A549 (cell line): ENCODE results near the gene PEDS1. TPM values are rescaled to one million over a fixed set of nuclear protein-coding genes. Genes with fewer than 3 reads are reported as not detected.

ENCODE experiments used
- ATAC-seq, 2 experiments: fragments of 200-7000 bp in 1 of 2; fragments of >200 bp in 1 of 2; cut with Nextera tagmentation in 1 of 2; cut with Tn5 transposase in 1 of 2; 3 replicates each; pipeline versions ENCODE4 v1.8.0 to v1.9.1; 2018 to 2020; ENCODE audit warnings: mild to moderate bottlenecking in 1 of 2, moderate library complexity in 1 of 2
- CTCF ChIA-PET: fragments of 300-600 bp; sonication (Branson Sonifier 250); formaldehyde crosslinking; extraction: SDS; loops from one replicate; lab custom pipeline; 2021; ENCODE audit warnings: antibody characterized with exemption, inconsistent platforms; lab: Yijun Ruan, JAX
- POLR2A ChIA-PET: fragments of 350-600 bp; formaldehyde crosslinking; extraction: SDS; loops from one replicate; lab custom pipeline; 2021; ENCODE audit warnings: antibody characterized with exemption, inconsistent platforms; lab: Yijun Ruan, JAX
- DNase-seq, 2 experiments: peaks; one replicate each; pipeline versions ENCODE4 v3.0.0 to v3.0.0-alpha.2; 2011 to 2016; ENCODE audit warnings: low read depth in 1 of 2, low spot score in 1 of 2
- FAIRE-seq: peaks from 2 replicates; lab custom pipeline; 2011; peaks lifted over from hg19 to GRCh38; lab: Jason Lieb, UNC
- H3K27ac ChIP-seq, 2 experiments: fragments of >200 bp; sonication (Bioruptor Twin); formaldehyde crosslinking; 3 replicates each; pipeline ENCODE4 v1.5.1; 2016 to 2017
- H3K4me1 ChIP-seq: fragments of >200 bp; sonication (Bioruptor Twin); formaldehyde crosslinking; 3 replicates; pipeline ENCODE4 v1.6.1; 2016
- H3K4me2 ChIP-seq: fragments of >200 bp; sonication (Bioruptor Twin); formaldehyde crosslinking; 3 replicates; pipeline ENCODE4 v1.6.1; 2016
- H3K4me3 ChIP-seq: fragments of >200 bp; sonication (Bioruptor Twin); formaldehyde crosslinking; 3 replicates; pipeline ENCODE4 v1.5.1; 2016
- H3K9me3 ChIP-seq: fragments of >200 bp; sonication (Bioruptor Twin); formaldehyde crosslinking; 3 replicates; pipeline ENCODE4 v1.6.1; 2016
- EHMT2 ChIP-seq: fragments of 200-600 bp; sonication (generic); IDR thresholded peaks from 2 replicates; pipeline ENCODE4 v1.6.1; 2016; ENCODE audit warnings: antibody characterized with exemption, low read depth, mild to moderate bottlenecking, moderate library complexity
- EP300 ChIP-seq, 2 experiments: fragments of >200 bp; sonication (Bioruptor Twin); formaldehyde crosslinking; IDR thresholded peaks; 2 replicates in 1 of 2; 3 replicates in 1 of 2; pipeline ENCODE4 v1.6.1; 2016 to 2017
- ESRRA ChIP-seq: fragments of 150-350 bp; IDR thresholded peaks from 2 replicates; pipeline ENCODE4 v1.6.1; 2014; ENCODE audit warnings: mild to moderate bottlenecking, low read length, borderline replicate concordance
- HDAC2 ChIP-seq: fragments of 200-600 bp; sonication (generic); IDR thresholded peaks from 2 replicates; pipeline ENCODE4 v1.6.1; 2016
- HOXA7 ChIP-seq: fragments of 250-450 bp; sonication (Bioruptor Pico); IDR thresholded peaks from 2 replicates; pipeline ENCODE4 v1.5.0; 2020; ENCODE audit warnings: mild to moderate bottlenecking, moderate library complexity
- HOXB13 ChIP-seq: fragments of 250-450 bp; sonication (Bioruptor Pico); IDR thresholded peaks from 2 replicates; pipeline ENCODE4 v1.5.0; 2020; ENCODE audit warnings: low read depth, mild to moderate bottlenecking, moderate library complexity
- JUNB ChIP-seq: fragments of >200 bp; sonication (Bioruptor Twin); formaldehyde crosslinking; IDR thresholded peaks from 2 replicates; pipeline ENCODE4 v1.6.1; 2016
- NR3C1 ChIP-seq: fragments of >200 bp; sonication (Bioruptor Twin); formaldehyde crosslinking; IDR thresholded peaks from 3 replicates; pipeline ENCODE4 v1.6.1; 2017
- POLR2AphosphoS2 ChIP-seq: conservative IDR thresholded peaks from 2 replicates; pipeline ENCODE4 v1.6.1; 2012; ENCODE audit warnings: low read length, improper control_type of control experiment, inconsistent platforms
- RARB ChIP-seq: fragments of 250-450 bp; sonication (Bioruptor Pico); IDR thresholded peaks from 2 replicates; pipeline ENCODE4 v1.8.0; 2021; ENCODE audit warnings: mild to moderate bottlenecking, moderate library complexity
- RCOR1 ChIP-seq: fragments of 150-350 bp; IDR thresholded peaks from 2 replicates; pipeline ENCODE4 v1.6.1; 2014; ENCODE audit warnings: antibody characterized with exemption, low read length, low read depth
- SREBF2 ChIP-seq: fragments of 450-650 bp; IDR thresholded peaks from 2 replicates; pipeline ENCODE4 v1.6.1; 2014; ENCODE audit warnings: mild to moderate bottlenecking, moderate library complexity
- ZFP36 ChIP-seq: fragments of 450-650 bp; IDR thresholded peaks from 2 replicates; pipeline ENCODE4 v1.6.1; 2014; ENCODE audit warnings: borderline replicate concordance; ENCODE audit not compliant: partially characterized antibody
- ZNF302 ChIP-seq: fragments of 250-450 bp; sonication (Bioruptor Pico); IDR thresholded peaks from 2 replicates; pipeline ENCODE4 v1.9.0; 2021; ENCODE audit warnings: inconsistent platforms, mild to moderate bottlenecking, moderate library complexity
- whole genome bisulfite sequencing: methylation state at CpG from one replicate; pipeline ENCODE4 v1.1.6; 2017; ENCODE audit errors: missing lambda C conversion rate; 5-methylcytosine and 5-hydroxymethylcytosine counted together
- polyA plus RNA-seq, 4 experiments: library from polyadenylated mRNA; depleted of rRNA in 3 of 4; stranded (reverse); fragments of >200 nt; fragmentation: RNase III in 1 of 4; extraction: RNeasy Plus Mini Kit Qiagen cat#74134 plus additional on column Dnase treatment in 1 of 4; gene quantifications; 2 replicates in 3 of 4; 3 replicates in 1 of 4; pipeline ENCODE4 v1.2.3, GENCODE V29; 2011 to 2017
- TF ChIP-seq, protein P1 (sequence below): fragments of 200-600 bp; sonication (generic); IDR thresholded peaks from 2 replicates; pipeline ENCODE4 v1.6.1; 2016; ENCODE audit warnings: antibody characterized with exemption, mild to moderate bottlenecking, moderate library complexity
- TF ChIP-seq, protein P2 (sequence below): fragments of 150-350 bp; IDR thresholded peaks from 2 replicates; pipeline ENCODE4 v1.6.1; 2014; ENCODE audit warnings: low read depth, mild to moderate bottlenecking, low read length
- TF ChIP-seq, protein P3 (sequence below): fragments of 450-650 bp; IDR thresholded peaks from 2 replicates; pipeline ENCODE4 v1.6.1; 2014; ENCODE audit warnings: antibody characterized with exemption
- TF ChIP-seq, protein P4 (sequence below): IDR thresholded peaks from 2 replicates; pipeline ENCODE4 v1.6.1; 2012
- TF ChIP-seq, protein P5 (sequence below): fragments of 250-450 bp; sonication (Bioruptor Pico); IDR thresholded peaks from 2 replicates; pipeline ENCODE4 v1.5.0; 2020; ENCODE audit warnings: low read depth, mild to moderate bottlenecking, moderate library complexity
- TF ChIP-seq, protein P6 (sequence below): IDR thresholded peaks from 2 replicates; pipeline ENCODE4 v1.6.1; 2012; ENCODE audit warnings: low read depth, borderline replicate concordance

The PEDS1 gene
- polyA plus RNA-seq, 2 of the 4 experiments (the other 2 are of a cell fraction) = 24.5 to 25.8 TPM

DNA sequence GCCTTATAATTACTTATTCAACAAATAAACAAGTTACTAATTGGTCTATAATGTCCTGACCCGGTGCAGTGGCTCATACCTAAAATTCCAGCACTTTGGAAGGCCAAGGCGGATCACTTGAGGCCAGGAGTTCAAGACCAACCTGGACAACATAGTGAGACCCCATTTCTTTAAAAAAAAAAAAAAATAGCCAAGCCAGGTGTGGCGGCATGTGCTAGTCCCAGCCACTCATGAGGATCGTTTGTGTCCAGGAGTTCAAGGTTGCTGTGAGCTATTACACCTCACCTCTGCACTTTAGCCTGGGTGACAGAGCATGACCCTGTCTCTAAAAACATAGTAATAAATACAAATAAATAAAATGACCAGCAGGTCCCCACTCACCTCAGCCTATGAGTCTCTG is 30.8 kb downstream of the PEDS1 start:
- ChIA-PET POLR2A (interaction anchor here (0.9 to 1.2 kb wide), 3 partner anchors 31 to 49 kb away, joined by 3 to 7 read pairs (median 3); no protein-coding TSS in a partner anchor), CTCF (interaction anchor here (1.8 to 31.2 kb wide), 9 partner anchors 11 to 458 kb away, joined by 5 to 1085 read pairs (median 46); partner anchors contain the start of genes CEBPB and PEDS1)
- FAIRE-seq (no peak), ATAC-seq (no peak), DNase-seq (no peak)
- no peak overlapping the region for H3K27ac ChIP-seq
- no peak overlapping the region for H3K4me3 ChIP-seq
- 91% methylated on average over 4 of the region's 4 CpGs for WGBS
- peaks cover 21% of the 10 kb centered on the region for H3K4me1 ChIP-seq
- no peak overlapping the region for H3K4me2 ChIP-seq
- TF ChIP-seq EHMT2 (no peak), RARB (CRISPR knock-in tag) (no peak)
- TF ChIP-seq, protein P1, sequence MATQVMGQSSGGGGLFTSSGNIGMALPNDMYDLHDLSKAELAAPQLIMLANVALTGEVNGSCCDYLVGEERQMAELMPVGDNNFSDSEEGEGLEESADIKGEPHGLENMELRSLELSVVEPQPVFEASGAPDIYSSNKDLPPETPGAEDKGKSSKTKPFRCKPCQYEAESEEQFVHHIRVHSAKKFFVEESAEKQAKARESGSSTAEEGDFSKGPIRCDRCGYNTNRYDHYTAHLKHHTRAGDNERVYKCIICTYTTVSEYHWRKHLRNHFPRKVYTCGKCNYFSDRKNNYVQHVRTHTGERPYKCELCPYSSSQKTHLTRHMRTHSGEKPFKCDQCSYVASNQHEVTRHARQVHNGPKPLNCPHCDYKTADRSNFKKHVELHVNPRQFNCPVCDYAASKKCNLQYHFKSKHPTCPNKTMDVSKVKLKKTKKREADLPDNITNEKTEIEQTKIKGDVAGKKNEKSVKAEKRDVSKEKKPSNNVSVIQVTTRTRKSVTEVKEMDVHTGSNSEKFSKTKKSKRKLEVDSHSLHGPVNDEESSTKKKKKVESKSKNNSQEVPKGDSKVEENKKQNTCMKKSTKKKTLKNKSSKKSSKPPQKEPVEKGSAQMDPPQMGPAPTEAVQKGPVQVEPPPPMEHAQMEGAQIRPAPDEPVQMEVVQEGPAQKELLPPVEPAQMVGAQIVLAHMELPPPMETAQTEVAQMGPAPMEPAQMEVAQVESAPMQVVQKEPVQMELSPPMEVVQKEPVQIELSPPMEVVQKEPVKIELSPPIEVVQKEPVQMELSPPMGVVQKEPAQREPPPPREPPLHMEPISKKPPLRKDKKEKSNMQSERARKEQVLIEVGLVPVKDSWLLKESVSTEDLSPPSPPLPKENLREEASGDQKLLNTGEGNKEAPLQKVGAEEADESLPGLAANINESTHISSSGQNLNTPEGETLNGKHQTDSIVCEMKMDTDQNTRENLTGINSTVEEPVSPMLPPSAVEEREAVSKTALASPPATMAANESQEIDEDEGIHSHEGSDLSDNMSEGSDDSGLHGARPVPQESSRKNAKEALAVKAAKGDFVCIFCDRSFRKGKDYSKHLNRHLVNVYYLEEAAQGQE = no peak
- H3K9me3 ChIP-seq = no peaks in the 10 kb centered on the region

DNA sequence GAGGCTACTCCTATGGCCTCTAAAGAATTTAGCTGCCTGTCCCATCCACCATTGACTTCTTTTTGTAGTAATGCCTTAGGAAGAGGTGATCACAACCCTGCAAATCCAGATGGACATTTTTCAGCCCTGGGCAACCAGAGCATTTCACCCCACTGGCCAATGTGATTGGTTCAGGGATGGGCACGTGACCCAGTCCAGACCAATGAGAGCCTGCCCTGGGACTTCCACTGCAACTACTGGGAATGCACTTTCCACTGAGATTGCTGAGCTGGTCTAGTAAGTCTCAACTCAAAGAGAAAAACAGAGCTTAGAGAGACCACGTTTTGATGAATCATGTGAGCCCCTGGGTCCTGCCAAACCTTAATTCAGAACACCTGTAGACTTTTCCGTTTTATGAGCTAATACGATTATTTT is 31.7 kb downstream of the PEDS1 start:
- H3K4me3 ChIP-seq = no peak overlapping the region
- H3K4me2 ChIP-seq = no peak overlapping the region
- CTCF ChIA-PET = interaction anchor here (0.6 to 31.2 kb wide), 14 partner anchors 10 to 859 kb away, joined by 3 to 1085 read pairs (median 12); partner anchors contain the start of genes CEBPB, PEDS1 and UBE2V1
- H3K9me3 ChIP-seq = no peaks in the 10 kb centered on the region
- TF ChIP-seq, protein P2, sequence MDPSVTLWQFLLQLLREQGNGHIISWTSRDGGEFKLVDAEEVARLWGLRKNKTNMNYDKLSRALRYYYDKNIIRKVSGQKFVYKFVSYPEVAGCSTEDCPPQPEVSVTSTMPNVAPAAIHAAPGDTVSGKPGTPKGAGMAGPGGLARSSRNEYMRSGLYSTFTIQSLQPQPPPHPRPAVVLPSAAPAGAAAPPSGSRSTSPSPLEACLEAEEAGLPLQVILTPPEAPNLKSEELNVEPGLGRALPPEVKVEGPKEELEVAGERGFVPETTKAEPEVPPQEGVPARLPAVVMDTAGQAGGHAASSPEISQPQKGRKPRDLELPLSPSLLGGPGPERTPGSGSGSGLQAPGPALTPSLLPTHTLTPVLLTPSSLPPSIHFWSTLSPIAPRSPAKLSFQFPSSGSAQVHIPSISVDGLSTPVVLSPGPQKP = no peak
- TF ChIP-seq EP300 (IDR thresholded peaks at IDR 0.05) (no peak), NR3C1 (no peak), POLR2AphosphoS2 (peak; percentile 75; the same call in 1 of the 2 replicates), HOXA7 (CRISPR knock-in tag) (no peak)
- TF ChIP-seq, protein P3, sequence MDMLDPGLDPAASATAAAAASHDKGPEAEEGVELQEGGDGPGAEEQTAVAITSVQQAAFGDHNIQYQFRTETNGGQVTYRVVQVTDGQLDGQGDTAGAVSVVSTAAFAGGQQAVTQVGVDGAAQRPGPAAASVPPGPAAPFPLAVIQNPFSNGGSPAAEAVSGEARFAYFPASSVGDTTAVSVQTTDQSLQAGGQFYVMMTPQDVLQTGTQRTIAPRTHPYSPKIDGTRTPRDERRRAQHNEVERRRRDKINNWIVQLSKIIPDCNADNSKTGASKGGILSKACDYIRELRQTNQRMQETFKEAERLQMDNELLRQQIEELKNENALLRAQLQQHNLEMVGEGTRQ = peak; percentile 86
- TF ChIP-seq, all 56 proteins: peak for 2
- Histone ChIP-seq H3K27ac (peak overlapping the region in 1 of 2 experiments; percentile 45; a peak in 1 of 6 replicates), H3K4me1 (peaks cover 12% of the 10 kb centered on the region)
- WGBS = 76% methylated on average over 4 of the region's 4 CpGs
- FAIRE-seq (no peak), DNase-seq (peak; percentile 65 to 68), ATAC-seq (peak; percentile 67 to 75; a peak in 5 of 6 replicates)
- POLR2A ChIA-PET = interaction anchor here (0.8 to 2.2 kb wide), 3 partner anchors 23 to 44 kb away, joined by 3 to 9 read pairs (median 4); no protein-coding TSS in a partner anchor

DNA sequence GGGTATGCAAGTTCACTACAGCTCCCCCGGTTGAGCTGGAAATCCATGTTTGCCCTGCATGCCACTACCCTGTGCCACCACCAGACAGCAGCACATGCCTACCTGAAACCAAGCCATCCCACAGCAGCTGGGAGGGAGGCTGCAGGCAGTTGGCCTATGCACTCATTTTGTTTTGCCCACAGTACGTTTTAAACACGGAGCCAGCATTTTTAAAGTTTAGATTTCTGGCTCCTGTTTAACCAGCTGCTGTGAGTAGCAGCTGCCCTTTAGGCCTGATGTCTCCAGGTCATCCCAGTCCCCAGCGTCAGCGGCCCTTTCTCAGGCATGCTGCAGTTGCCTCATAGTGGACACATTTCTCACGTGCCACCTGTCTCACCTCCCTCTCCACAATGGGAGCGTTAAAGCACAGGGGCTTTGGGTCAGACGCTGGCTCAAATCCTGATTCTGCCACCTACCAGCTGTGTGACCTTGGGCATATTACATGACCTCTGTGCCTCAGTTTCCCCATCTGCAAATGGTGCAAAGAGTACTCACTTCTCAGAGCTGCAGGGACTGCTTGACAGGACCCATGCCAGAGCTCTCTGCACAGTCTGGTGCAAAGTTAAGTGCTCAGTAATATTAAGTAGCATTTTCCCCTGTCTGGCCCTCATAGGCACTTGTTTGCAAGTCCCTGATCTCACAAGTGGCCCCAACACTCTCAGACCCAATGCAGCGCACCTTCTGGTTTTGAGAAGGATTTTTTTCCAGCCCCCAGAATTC is 32.4 kb downstream of the PEDS1 start:
- 32% methylated on average over 9 of the region's 9 CpGs for whole genome bisulfite sequencing
- ChIA-PET POLR2A (interaction anchor here (0.5 to 2.2 kb wide), 8 partner anchors 9 to 51 kb away, joined by 3 to 9 read pairs (median 5); partner anchors contain the start of gene PEDS1), CTCF (interaction anchor here (0.6 to 31.2 kb wide), 27 partner anchors 8 to 860 kb away, joined by 3 to 1085 read pairs (median 5); partner anchors contain the start of genes CEBPB, PEDS1 and UBE2V1)
- no peak for FAIRE-seq
- H3K4me2 ChIP-seq = peak overlapping the region; percentile 6; the same call in 1 of the 3 replicates
- no peak overlapping the region for H3K4me3 ChIP-seq
- H3K9me3 ChIP-seq = no peaks in the 10 kb centered on the region
- H3K4me1 ChIP-seq = peaks cover 11% of the 10 kb centered on the region
- DNase-seq = peak; percentile 79 to 82
- H3K27ac ChIP-seq = peak overlapping the region in 1 of 2 experiments; percentile 45; a peak in 3 of 6 replicates
- ATAC-seq = peak; percentile 89 to 91
- TF ChIP-seq RCOR1 (no peak), SREBF2 (no peak), ZFP36 (no peak), EHMT2 (no peak), ZNF302 (no peak), HDAC2 (no peak), HOXB13 (CRISPR knock-in tag) (no peak), ESRRA (peak; percentile 36; the same call in 1 of the 2 replicates), JUNB (no peak)
- TF ChIP-seq, protein P4, sequence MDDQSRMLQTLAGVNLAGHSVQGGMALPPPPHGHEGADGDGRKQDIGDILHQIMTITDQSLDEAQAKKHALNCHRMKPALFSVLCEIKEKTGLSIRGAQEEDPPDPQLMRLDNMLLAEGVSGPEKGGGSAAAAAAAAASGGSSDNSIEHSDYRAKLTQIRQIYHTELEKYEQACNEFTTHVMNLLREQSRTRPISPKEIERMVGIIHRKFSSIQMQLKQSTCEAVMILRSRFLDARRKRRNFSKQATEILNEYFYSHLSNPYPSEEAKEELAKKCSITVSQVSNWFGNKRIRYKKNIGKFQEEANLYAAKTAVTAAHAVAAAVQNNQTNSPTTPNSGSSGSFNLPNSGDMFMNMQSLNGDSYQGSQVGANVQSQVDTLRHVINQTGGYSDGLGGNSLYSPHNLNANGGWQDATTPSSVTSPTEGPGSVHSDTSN = no peak
- TF ChIP-seq, protein P5, sequence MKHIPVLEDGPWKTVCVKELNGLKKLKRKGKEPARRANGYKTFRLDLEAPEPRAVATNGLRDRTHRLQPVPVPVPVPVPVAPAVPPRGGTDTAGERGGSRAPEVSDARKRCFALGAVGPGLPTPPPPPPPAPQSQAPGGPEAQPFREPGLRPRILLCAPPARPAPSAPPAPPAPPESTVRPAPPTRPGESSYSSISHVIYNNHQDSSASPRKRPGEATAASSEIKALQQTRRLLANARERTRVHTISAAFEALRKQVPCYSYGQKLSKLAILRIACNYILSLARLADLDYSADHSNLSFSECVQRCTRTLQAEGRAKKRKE (CRISPR knock-in tag) = no peak
- TF ChIP-seq, protein P6, sequence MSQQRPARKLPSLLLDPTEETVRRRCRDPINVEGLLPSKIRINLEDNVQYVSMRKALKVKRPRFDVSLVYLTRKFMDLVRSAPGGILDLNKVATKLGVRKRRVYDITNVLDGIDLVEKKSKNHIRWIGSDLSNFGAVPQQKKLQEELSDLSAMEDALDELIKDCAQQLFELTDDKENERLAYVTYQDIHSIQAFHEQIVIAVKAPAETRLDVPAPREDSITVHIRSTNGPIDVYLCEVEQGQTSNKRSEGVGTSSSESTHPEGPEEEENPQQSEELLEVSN = no peak
